ENCODE data around the gene MYT1. TPM values are rescaled to one million over a fixed set of nuclear protein-coding genes. Genes with fewer than 3 reads are reported as not detected.

MYT1 gene
- total and polyA plus RNA-seq, 9 of the 15 experiments (the other 6 are each of a cell fraction or from before 2014, with no cell fraction given), result 0.02 to 0.12 (median 0.06) TPM; not detected in 4

DNA sequence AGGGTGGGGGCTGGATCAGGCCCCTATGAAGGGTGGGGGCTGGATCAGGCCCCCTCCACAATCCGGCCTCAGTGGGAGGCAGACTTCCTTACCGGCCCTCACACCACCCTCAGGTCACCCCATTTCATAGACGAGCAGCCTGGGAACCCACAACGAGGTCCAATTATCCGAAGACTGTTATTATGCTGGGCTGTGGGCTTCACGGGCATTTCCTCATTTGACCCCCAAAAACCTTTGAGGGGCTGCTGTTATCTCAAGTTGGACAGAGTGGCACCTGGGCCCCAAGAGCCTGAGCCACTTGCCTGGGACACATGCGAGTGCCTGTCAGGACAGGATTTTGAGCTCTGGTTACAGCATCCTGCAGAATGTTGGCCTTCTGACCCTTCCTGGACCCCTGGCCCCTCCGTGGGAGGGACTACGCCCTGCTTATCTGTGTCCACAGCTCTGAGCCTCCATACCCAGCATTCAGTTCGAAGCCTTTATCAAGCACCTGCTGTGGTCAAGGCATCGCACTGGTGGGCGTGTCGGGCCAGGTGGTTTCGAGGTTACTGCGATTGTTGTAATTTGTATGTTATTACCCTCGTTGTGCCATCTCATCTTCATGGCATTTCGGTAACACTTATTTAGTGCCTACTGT lies 56.8 kb downstream of the MYT1 start (continued):
- TF ChIP-seq BRD9 (IDR thresholded peaks at IDR 0.05; ENCODE audit: low read depth, partially characterized antibody) (no peak), RBM14 (IDR thresholded peaks at IDR 0.05; ENCODE audit: borderline replicate concordance, insufficient read depth, low read depth, low read length) (no peak), STAG1 (CRISPR knock-in tag; IDR thresholded peaks at IDR 0.05; ENCODE audit: borderline replicate concordance) (no peak), ZNF3 (CRISPR knock-in tag; IDR thresholded peaks at IDR 0.05) (no peak), CBFA2T2 (conservative IDR thresholded peaks at IDR 0.05) (peak; percentile 99), POU5F1 (IDR thresholded peaks at IDR 0.05; ENCODE audit: borderline replicate concordance, low read depth, low read length, partially characterized antibody) (no peak), CHD1 (IDR thresholded peaks at IDR 0.05; ENCODE audit: low read length) (no peak), FOXK2 (conservative IDR thresholded peaks at IDR 0.05 in 1 of 2, IDR thresholded peaks at IDR 0.05 in 1 of 2; ENCODE audit: low read depth in 2 of 2) (no peak), CREB3L1 (IDR thresholded peaks at IDR 0.05; ENCODE audit: borderline replicate concordance, low read depth) (no peak), ZNF146 (CRISPR knock-in tag; IDR thresholded peaks at IDR 0.05; ENCODE audit: unreplicated experiment) (no peak), SIN3B (IDR thresholded peaks at IDR 0.05; ENCODE audit: low read depth) (no peak), ZNF785 (CRISPR knock-in tag; IDR thresholded peaks at IDR 0.05) (no peak), SFPQ (IDR thresholded peaks at IDR 0.05; ENCODE audit: low read depth, low read length) (no peak), NCOA6 (IDR thresholded peaks at IDR 0.05) (no peak), FUS (optimal IDR thresholded peaks at IDR 0.05; ENCODE audit: low read depth, low read length) (no peak), ZNF12 (CRISPR knock-in tag; IDR thresholded peaks at IDR 0.05) (no peak), ZNF707 (CRISPR knock-in tag; conservative IDR thresholded peaks at IDR 0.05) (no peak), ZEB2 (IDR thresholded peaks at IDR 0.05) (peak; percentile 96), MCM2 (IDR thresholded peaks at IDR 0.05; ENCODE audit: low read depth) (no peak), CCNT2 (IDR thresholded peaks at IDR 0.05; ENCODE audit: borderline replicate concordance, extremely low read depth, insufficient read length, low read depth, low read length) (peak; percentile 80)
- TF ChIP-seq, protein P1, sequence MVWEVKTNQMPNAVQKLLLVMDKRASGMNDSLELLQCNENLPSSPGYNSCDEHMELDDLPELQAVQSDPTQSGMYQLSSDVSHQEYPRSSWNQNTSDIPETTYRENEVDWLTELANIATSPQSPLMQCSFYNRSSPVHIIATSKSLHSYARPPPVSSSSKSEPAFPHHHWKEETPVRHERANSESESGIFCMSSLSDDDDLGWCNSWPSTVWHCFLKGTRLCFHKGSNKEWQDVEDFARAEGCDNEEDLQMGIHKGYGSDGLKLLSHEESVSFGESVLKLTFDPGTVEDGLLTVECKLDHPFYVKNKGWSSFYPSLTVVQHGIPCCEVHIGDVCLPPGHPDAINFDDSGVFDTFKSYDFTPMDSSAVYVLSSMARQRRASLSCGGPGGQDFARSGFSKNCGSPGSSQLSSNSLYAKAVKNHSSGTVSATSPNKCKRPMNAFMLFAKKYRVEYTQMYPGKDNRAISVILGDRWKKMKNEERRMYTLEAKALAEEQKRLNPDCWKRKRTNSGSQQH (CRISPR knock-in tag; IDR thresholded peaks at IDR 0.05), result peak; percentile 50; the same call in 1 of the 2 replicates
- TF ChIP-seq, protein P2, sequence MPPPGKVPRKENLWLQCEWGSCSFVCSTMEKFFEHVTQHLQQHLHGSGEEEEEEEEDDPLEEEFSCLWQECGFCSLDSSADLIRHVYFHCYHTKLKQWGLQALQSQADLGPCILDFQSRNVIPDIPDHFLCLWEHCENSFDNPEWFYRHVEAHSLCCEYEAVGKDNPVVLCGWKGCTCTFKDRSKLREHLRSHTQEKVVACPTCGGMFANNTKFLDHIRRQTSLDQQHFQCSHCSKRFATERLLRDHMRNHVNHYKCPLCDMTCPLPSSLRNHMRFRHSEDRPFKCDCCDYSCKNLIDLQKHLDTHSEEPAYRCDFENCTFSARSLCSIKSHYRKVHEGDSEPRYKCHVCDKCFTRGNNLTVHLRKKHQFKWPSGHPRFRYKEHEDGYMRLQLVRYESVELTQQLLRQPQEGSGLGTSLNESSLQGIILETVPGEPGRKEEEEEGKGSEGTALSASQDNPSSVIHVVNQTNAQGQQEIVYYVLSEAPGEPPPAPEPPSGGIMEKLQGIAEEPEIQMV (tag; conservative IDR thresholded peaks at IDR 0.05; ENCODE audit: low read depth), result 0 out of 2 replicates have a peak, but pooled peaks have one; percentile 45
